ENCODE measurements around the gene ANKRD63. TPM values are rescaled to one million over a fixed set of nuclear protein-coding genes. Genes with fewer than 3 reads are reported as not detected.

ANKRD63 gene
- total RNA-seq, 1 donor from 2014 or later = not detected

- intact Hi-C loops (cut with micrococcal nuclease) = no loop called here
- H3K4me1 ChIP-seq = no peaks in the 10 kb centered on the region
- no peak for DNase-seq
- no peaks in the 10 kb centered on the region for H3K9me3 ChIP-seq (replicated peaks)
- H3K4me3 ChIP-seq = no peak overlapping the region
- H3K27ac ChIP-seq (replicated peaks) = no peak overlapping the region
- H3K36me3 ChIP-seq = no peaks in the 10 kb centered on the region
- no peak for TF ChIP-seq CTCF (IDR thresholded peaks at IDR 0.05; ENCODE audit: borderline replicate concordance)
- no peaks in the 10 kb centered on the region for H3K27me3 ChIP-seq (ENCODE audit: low read depth)
Observed at GRCh38 chr15:40266828-40267304, 16.0 kb downstream of the ANKRD63 start.

- no peak overlapping the region for H3K27ac ChIP-seq (replicated peaks)
- intact Hi-C loops (cut with micrococcal nuclease) = no loop called here
- DNase-seq = no peak
- H3K9me3 ChIP-seq (replicated peaks) = no peaks in the 10 kb centered on the region
- no peak for TF ChIP-seq CTCF (IDR thresholded peaks at IDR 0.05; ENCODE audit: borderline replicate concordance)
- H3K27me3 ChIP-seq (ENCODE audit: low read depth) = no peaks in the 10 kb centered on the region
- no peak overlapping the region for H3K4me3 ChIP-seq
- H3K36me3 ChIP-seq = no peaks in the 10 kb centered on the region
- H3K4me1 ChIP-seq = no peaks in the 10 kb centered on the region
Observed at GRCh38 chr15:40265875-40266274, 17.0 kb downstream of the ANKRD63 start.

GRCh38 chr15:40265355-40265754 is 17.5 kb downstream of the ANKRD63 start:
- H3K36me3 ChIP-seq = no peaks in the 10 kb centered on the region
- TF ChIP-seq CTCF (IDR thresholded peaks at IDR 0.05; ENCODE audit: borderline replicate concordance) = no peak

GRCh38 chr15:40264321-40265153 is 18.3 kb downstream of the ANKRD63 start:
- no peaks in the 10 kb centered on the region for H3K27me3 ChIP-seq (ENCODE audit: low read depth)
- DNase-seq = no peak
- no peaks in the 10 kb centered on the region for H3K9me3 ChIP-seq (replicated peaks)
- no peak for TF ChIP-seq CTCF (IDR thresholded peaks at IDR 0.05; ENCODE audit: borderline replicate concordance)
- no peak overlapping the region for H3K4me3 ChIP-seq
- no peaks in the 10 kb centered on the region for H3K36me3 ChIP-seq
- H3K4me1 ChIP-seq = no peaks in the 10 kb centered on the region
- no peak overlapping the region for H3K27ac ChIP-seq (replicated peaks)
- intact Hi-C loops (cut with micrococcal nuclease) = no loop called here

More at GRCh38 chr15:40265355-40265754, 17.5 kb downstream of the ANKRD63 start:
- Histone ChIP-seq H3K9me3 (replicated peaks) (no peaks in the 10 kb centered on the region), H3K27ac (replicated peaks) (no peak overlapping the region), H3K27me3 (ENCODE audit: low read depth) (no peaks in the 10 kb centered on the region), H3K4me3 (no peak overlapping the region), H3K4me1 (no peaks in the 10 kb centered on the region)
- DNase-seq = no peak
- intact Hi-C loops (cut with micrococcal nuclease) = no loop called here

- TF ChIP-seq CTCF (IDR thresholded peaks at IDR 0.05; ENCODE audit: borderline replicate concordance) = no peak
- H3K4me3 ChIP-seq = no peak overlapping the region
- no peaks in the 10 kb centered on the region for H3K9me3 ChIP-seq (replicated peaks)
- intact Hi-C loops (cut with micrococcal nuclease) = no loop called here
- no peaks in the 10 kb centered on the region for H3K36me3 ChIP-seq
- no peaks in the 10 kb centered on the region for H3K4me1 ChIP-seq
- H3K27ac ChIP-seq (replicated peaks) = no peak overlapping the region
- H3K27me3 ChIP-seq (ENCODE audit: low read depth) = peaks cover 4% of the 10 kb centered on the region
- no peak for DNase-seq
Observed at GRCh38 chr15:40263024-40263754, 19.7 kb downstream of the ANKRD63 start.
